K562 (cell line): Measurements from ENCODE around the gene PFAS. TPM values are rescaled to one million over a fixed set of nuclear protein-coding genes. Genes with fewer than 3 reads are reported as not detected.

Source experiments
- COPS2 ChIP-seq: fragments of 450-650 bp; conservative IDR thresholded peaks from 2 replicates; pipeline ENCODE4 v1.6.1; 2016; ENCODE audit warnings: mild to moderate bottlenecking, moderate library complexity
- DPF2 ChIP-seq: fragments of 450-650 bp; IDR thresholded peaks from 2 replicates; pipeline ENCODE4 v1.6.1; 2016
- EWSR1 ChIP-seq: fragments of 450-650 bp; IDR thresholded peaks from 2 replicates; pipeline ENCODE4 v1.6.1; 2018; ENCODE audit warnings: borderline replicate concordance, mild to moderate bottlenecking, low read depth, moderate library complexity; ENCODE audit not compliant: partially characterized antibody
- GTF2E2 ChIP-seq: fragments of 200-800 bp; sonication (Bioruptor generic); IDR thresholded peaks from 2 replicates; pipeline ENCODE4 v1.6.1; 2016; ENCODE audit warnings: missing genetic modification characterization, missing compliant biosample characterization
- HNRNPLL ChIP-seq: fragments of 200-400 bp; formaldehyde crosslinking; IDR thresholded peaks from 2 replicates; pipeline ENCODE4 v1.6.1; 2017; ENCODE audit warnings: low read length, low read depth, mild to moderate bottlenecking; ENCODE audit not compliant: poor library complexity, severe bottlenecking
- KAT8 ChIP-seq: fragments of 450-650 bp; IDR thresholded peaks from 2 replicates; pipeline ENCODE4 v1.6.1; 2016; ENCODE audit warnings: low read depth, mild to moderate bottlenecking
- KDM4B ChIP-seq, 2 experiments: fragments of 450-650 bp in 1 of 2; sonication (generic) in 1 of 2; IDR thresholded peaks; 2 replicates each; pipeline ENCODE4 v1.6.1; 2016 to 2017; ENCODE audit warnings: borderline replicate concordance in 2 of 2, antibody characterized with exemption in 1 of 2, low read depth in 1 of 2, mild to moderate bottlenecking in 1 of 2
- LARP7 ChIP-seq: fragments of 450-650 bp; IDR thresholded peaks from 2 replicates; pipeline ENCODE4 v1.6.1; 2016
- NCOA1 ChIP-seq: fragments of 450-650 bp; IDR thresholded peaks from 2 replicates; pipeline ENCODE4 v1.6.1; 2016; ENCODE audit warnings: low read depth
- NFE2L1 ChIP-seq: fragments of 450-650 bp; IDR thresholded peaks from 2 replicates; pipeline ENCODE4 v1.6.1; 2016; ENCODE audit warnings: missing genetic modification characterization, low read depth, mild to moderate bottlenecking, missing compliant biosample characterization, moderate library complexity, borderline replicate concordance
- OTX1 ChIP-seq: fragments of 450-650 bp; formaldehyde crosslinking; IDR thresholded peaks from 2 replicates; pipeline ENCODE4 v1.4.0; 2022; ENCODE audit warnings: mild to moderate bottlenecking
- PREB ChIP-seq: sonication (generic); formaldehyde crosslinking; IDR thresholded peaks from 2 replicates; pipeline ENCODE4 v1.8.1; 2023; ENCODE audit warnings: mild to moderate bottlenecking, missing genetic modification reagents
- PTRF ChIP-seq: fragments of 450-650 bp; IDR thresholded peaks from 2 replicates; pipeline ENCODE4 v1.6.1; 2016; ENCODE audit warnings: mild to moderate bottlenecking, missing genetic modification characterization, missing compliant biosample characterization
- RBM25 ChIP-seq: fragments of 200-400 bp; formaldehyde crosslinking; IDR thresholded peaks from 2 replicates; pipeline ENCODE4 v1.6.1; 2018; ENCODE audit warnings: low read length, low read depth, moderate library complexity; ENCODE audit not compliant: severe bottlenecking
- TAF7 ChIP-seq: fragments of 450-650 bp; IDR thresholded peaks from 2 replicates; pipeline ENCODE4 v1.6.1; 2016; ENCODE audit warnings: missing genetic modification characterization, missing compliant biosample characterization
- TFAP4 ChIP-seq: sonication (generic); formaldehyde crosslinking; IDR thresholded peaks from 2 replicates; pipeline ENCODE4 v1.8.0; 2022; ENCODE audit warnings: missing genetic modification reagents, mild to moderate bottlenecking, moderate library complexity, borderline replicate concordance
- XRCC3 ChIP-seq: fragments of 450-650 bp; IDR thresholded peaks from 2 replicates; pipeline ENCODE4 v1.6.1; 2017; ENCODE audit warnings: mild to moderate bottlenecking, moderate library complexity
- ZNF239 ChIP-seq: fragments of 250-450 bp; sonication (Bioruptor Pico); IDR thresholded peaks from 2 replicates; pipeline ENCODE4 v1.4.0; 2020; ENCODE audit warnings: mild to moderate bottlenecking
- ZNF274 ChIP-seq: IDR thresholded peaks from 2 replicates; pipeline ENCODE4 v1.6.1; 2011; ENCODE audit warnings: low read depth, mild to moderate bottlenecking, low read length, moderate library complexity, borderline replicate concordance
- ZNF280A ChIP-seq: fragments of 450-650 bp; IDR thresholded peaks from 2 replicates; pipeline ENCODE4 v1.6.1; 2018; ENCODE audit warnings: mild to moderate bottlenecking, low read depth; ENCODE audit not compliant: partially characterized antibody
- ZNF354B ChIP-seq: fragments of 250-450 bp; sonication (Bioruptor Pico); IDR thresholded peaks from 2 replicates; pipeline ENCODE4 v1.4.0; 2020
- ZNF740 ChIP-seq, 3 experiments: fragments of 200-800 bp in 1 of 3; sonication (Bioruptor generic) in 1 of 3; sonication (generic) in 1 of 3; formaldehyde crosslinking in 1 of 3; IDR thresholded peaks; 2 replicates each; pipeline versions ENCODE4 v1.6.1 to v1.8.0; 2016 to 2022; ENCODE audit warnings: mild to moderate bottlenecking in 2 of 3, missing compliant biosample characterization in 2 of 3, missing genetic modification characterization in 2 of 3, missing genetic modification reagents in 1 of 3
- polyA plus RNA-seq, 8 experiments: library from polyadenylated mRNA; depleted of rRNA in 4 of 8; stranded (reverse) in 5 of 8; unstranded in 3 of 8; fragments of >200 nt; fragmentation: Nextera tagmentation in 2 of 8; fragmentation: Illumina TruSeq in 1 of 8; extraction: Ambion mirVana in 2 of 8; extraction: Trizol in 1 of 8; gene quantifications; 2 replicates each; pipeline versions ENCODE4 v1.2.1 to v1.2.3, GENCODE V29; 2011 to 2014; ENCODE audit warnings: inconsistent platforms in 1 of 8, missing spikeins in 1 of 8
- total RNA-seq, 7 experiments: library from RNA; depleted of rRNA in 6 of 7; stranded (reverse); fragments of >200 nt in 6 of 7; fragmentation: Illumina TruSeq in 2 of 7; extraction: Trizol in 2 of 7; gene quantifications; 2 replicates each; pipeline versions ENCODE4 v1.2.1 to v1.2.3, GENCODE V29; 2011 to 2021; ENCODE audit warnings: low replicate concordance in 1 of 7

PFAS gene
- total and polyA plus RNA-seq, 9 of the 15 experiments (the other 6 are each of a cell fraction or from before 2014, with no cell fraction given), result 11.6 to 131 (median 43.9) TPM

DNA sequence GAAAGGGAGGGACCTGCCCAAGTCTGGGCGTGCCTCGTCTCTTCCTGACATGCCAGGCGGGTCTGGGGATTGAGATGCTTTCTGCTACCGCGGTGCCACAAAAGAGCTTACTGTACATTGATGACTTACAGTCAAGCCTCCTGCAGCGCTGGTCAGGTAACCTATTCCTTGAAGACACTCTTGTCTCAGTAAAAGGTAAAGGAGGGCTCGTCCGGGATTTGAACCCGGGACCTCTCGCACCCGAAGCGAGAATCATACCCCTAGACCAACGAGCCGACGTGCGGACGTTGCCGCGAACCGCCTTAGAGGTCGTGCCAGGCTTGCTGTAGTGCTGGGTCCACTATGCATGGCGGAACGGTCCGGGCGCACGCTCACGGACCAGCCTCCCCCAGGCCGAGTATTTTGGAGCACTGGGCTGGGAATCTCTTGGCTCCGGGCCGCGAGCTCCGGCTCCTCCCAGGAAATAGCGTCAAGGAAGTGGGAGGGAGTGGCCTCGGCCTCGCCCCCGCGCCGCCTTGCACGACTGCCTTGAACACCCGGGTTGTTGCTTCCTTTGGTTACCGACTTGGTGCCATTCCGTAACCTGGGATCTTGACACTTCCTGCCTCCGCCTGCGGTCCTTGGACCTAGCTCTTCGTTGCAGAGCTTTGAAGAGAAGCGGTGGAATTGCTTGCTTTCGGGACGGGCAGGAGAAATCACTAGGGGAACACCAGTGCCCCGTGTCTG, 26.3 kb upstream of the PFAS start (continued):
- TF ChIP-seq KAT8 (no peak), ZNF274 (no peak), NCOA1 (no peak), GTF2E2 (tag) (peak; percentile 66; the same call in 1 of the 2 replicates), ZNF239 (no peak; the same call in 1 of the 2 replicates), LARP7 (no peak), RBM25 (no peak), DPF2 (no peak), NFE2L1 (tag) (no peak), TFAP4 (CRISPR knock-in tag) (peak; percentile 41; the same call in 1 of the 2 replicates), KDM4B (IDR thresholded peaks at IDR 0.05; ENCODE audit: borderline replicate concordance in 2 of 2, low read depth in 1 of 2) (0 out of 4 replicates have a peak, but pooled peaks of 1 of the 2 experiments have one; percentile 61), ZNF740 (CRISPR knock-in tag; IDR thresholded peaks at IDR 0.05) (no peak), ZNF740 (tag; IDR thresholded peaks at IDR 0.05) (no peak), OTX1 (no peak; the same call in 1 of the 2 replicates), TAF7 (tag) (no peak), HNRNPLL (peak; percentile 43), PTRF (tag) (no peak), PREB (CRISPR knock-in tag) (no peak), EWSR1 (no peak), XRCC3 (no peak), ZNF354B (CRISPR knock-in tag) (no peak), ZNF280A (no peak), COPS2 (no peak)
